HG03342 (cell line): Measurements from ENCODE around the gene RAB29.
A peak's percentile ranks its signal among the peaks of the same experiment; 100 is the strongest.

Source experiments
- ATAC-seq: cut with Tn5 transposase; IDR thresholded peaks from one replicate; pipeline ENCODE4 v1.9.1; 2021; ENCODE audit warnings: mild to moderate bottlenecking, moderate library complexity; ENCODE audit not compliant: unreplicated experiment

Gene RAB29

GRCh38 chr1:205766038-205766437 is 9.2 kb downstream of the RAB29 start:
- ATAC-seq = no peak

DNA sequence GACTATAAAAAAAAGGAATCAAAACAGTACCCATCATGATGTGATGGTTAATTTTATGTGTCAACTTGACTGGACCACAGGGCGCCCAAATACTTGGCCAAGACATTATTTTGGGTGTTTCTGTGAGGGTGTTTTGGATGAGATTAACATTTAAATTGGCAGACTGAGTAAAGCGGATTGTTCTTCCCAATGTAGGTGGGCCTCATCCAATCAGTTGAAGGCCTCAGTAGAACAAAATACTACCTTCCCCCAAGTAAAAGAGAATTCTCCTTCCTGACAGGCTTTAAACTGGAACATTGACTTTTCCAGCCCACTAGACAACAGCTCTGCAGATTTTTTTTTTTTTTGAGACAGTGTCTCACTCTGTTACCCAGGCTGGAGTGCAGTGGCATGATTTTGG is 10.7 kb downstream of the RAB29 start:
- no peak for ATAC-seq

DNA sequence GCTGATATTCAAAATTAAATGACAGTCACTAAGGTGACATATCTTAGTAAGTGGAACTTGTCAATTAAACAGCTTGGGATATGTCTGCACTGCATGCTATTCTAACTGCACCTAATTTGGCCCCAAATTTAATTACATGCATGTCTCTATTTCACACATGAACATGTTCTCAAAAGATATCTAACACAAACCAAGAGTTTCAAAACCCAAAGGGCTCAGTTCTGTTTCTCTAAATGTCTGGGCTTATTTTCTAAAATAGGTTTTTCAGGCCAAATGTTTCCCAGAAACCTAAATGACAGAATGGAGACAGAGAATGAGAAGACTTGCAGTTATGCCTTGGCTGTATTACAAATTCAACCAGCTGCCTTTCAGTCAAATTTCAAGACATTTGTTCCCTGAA is 11.3 kb downstream of the RAB29 start:
- no peak for ATAC-seq

DNA sequence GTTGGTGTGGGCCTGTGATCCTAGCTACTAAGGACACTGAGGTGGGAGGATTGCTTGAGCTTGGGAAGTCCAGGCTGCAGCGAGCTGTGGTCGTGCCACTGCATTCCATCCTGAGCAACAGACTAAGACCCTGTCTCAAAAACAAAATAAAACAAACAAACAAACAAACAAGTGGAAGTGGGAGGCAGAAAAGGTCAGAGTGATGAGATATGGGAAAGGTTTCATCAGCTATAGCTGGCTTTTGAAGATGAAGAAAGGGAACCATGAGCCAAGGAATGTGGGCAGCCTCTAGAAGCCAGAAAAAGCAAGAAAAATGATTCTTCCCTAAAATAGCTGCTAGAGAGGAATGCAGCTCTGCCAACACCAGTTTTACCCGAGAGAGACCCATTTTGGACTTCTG is 14.7 kb downstream of the RAB29 start:
- ATAC-seq = no peak

DNA sequence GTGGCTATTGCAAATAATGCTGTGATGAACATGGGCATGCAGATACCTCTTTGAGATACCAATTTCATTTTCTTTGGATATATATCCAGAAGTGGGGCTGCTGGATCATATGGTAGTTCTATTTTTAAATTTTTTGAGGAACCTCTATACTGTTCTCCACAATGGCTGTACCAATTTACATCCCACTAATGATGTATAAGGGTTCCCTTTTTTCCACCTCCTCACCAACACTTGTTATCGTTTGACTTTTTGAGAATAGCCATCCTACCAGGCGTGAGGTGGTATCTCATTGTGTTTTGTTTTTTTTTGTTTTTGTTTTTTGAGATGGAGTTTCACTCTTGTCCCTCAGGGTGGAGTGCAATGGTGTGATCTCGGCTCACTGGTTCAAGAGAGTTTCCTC is 18.7 kb downstream of the RAB29 start:
- no peak for ATAC-seq

DNA sequence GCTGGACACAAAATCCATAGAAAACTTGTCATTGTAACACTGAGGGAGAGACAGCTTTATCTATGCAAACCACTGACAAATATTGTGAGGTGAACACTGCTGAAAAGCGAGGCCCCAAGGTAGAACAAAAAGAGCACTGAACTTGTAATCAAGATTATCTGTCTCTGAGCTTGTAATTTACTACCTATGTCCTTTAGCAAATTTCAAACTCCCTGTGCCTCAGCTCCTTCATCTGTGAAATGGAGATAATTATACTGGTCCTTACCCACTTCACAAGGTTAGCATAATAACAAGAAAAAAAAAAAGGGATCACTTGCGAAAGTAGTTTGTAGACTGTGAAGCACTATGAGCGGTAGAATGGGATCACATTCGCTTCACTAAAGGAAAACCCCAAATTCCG is 20.4 kb downstream of the RAB29 start:
- ATAC-seq = no peak

DNA sequence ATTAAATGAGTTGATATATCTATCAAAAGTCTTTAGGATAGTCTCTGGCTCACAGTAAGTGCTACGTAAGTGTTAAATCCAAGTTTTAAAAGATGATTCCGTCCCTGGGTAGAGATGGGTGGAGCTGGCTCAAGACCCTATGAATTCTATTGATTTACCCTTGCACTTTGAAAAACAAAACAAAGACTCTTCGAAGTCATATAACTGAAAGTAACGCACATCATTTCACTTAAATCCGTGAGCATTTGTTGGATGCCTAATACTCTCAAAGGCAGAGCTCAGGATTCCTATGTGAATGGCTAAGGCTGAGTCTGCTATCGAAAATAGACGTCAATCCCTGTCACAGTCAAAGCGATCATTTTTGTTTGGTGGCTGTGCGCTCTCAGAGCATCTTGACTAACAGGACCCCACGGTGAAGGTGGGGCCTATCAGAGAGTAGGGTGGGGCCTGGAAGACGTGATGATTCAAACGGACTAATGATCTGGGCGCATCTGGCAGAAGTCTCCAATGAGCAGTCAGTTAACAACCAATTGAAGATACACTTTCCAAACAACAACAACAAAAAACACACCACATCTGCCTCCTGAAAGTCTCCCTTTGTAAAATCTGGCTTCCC is 24.1 kb downstream of the RAB29 start:
- no peak for ATAC-seq

DNA sequence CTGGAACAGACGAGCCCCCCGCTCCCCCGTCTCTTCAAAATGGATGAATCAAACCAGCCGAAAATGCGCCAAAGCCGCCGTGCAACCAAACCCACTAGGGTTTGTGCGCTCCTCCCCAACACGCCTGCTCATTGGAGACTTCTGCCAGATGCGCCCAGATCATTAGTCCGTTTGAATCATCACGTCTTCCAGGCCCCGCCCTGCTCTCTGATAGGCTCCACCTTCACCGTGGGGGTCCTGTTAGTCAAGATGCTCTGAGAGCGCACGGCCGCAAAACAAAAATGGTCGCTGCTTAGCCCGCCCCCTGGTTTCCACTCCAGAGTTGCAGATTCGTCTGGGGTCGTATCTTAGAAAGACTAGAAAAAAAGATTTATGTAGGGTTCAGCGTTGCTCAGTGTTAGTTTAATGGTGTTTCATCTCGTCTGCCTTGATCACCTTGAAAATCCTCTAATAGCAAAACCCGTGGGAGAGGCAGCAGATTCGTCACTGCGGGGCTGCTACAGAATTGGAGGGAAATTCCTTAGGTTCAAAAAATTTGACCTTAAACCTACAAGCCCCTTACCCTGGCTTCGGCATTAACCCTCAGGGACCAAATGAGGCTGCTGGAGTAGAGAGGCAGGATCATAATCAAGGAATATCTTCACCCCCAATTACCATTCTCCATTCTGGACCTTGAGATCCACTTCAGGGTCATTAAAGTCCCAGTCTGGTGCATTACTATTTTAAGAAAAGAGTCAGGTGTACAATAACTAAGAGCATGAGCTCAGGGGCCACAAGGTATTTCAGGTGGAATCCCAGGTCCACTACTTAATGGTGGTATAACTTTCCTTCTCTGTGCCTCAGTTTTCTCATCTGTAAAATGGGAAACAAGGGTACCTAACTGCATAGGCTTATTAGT is 24.9 kb downstream of the RAB29 start, which contains the start of gene NUCKS1:
Gene NUCKS1, minus strand, starts transcription at position 45 of the 898 bp plus-strand sequence. CDS start 209 bp downstream, outside the sequence.
- peak; percentile 71 for ATAC-seq

GRCh38 chr1:205749234-205750137 is 25.8 kb downstream of the RAB29 start:
- ATAC-seq = peak; percentile 75

DNA sequence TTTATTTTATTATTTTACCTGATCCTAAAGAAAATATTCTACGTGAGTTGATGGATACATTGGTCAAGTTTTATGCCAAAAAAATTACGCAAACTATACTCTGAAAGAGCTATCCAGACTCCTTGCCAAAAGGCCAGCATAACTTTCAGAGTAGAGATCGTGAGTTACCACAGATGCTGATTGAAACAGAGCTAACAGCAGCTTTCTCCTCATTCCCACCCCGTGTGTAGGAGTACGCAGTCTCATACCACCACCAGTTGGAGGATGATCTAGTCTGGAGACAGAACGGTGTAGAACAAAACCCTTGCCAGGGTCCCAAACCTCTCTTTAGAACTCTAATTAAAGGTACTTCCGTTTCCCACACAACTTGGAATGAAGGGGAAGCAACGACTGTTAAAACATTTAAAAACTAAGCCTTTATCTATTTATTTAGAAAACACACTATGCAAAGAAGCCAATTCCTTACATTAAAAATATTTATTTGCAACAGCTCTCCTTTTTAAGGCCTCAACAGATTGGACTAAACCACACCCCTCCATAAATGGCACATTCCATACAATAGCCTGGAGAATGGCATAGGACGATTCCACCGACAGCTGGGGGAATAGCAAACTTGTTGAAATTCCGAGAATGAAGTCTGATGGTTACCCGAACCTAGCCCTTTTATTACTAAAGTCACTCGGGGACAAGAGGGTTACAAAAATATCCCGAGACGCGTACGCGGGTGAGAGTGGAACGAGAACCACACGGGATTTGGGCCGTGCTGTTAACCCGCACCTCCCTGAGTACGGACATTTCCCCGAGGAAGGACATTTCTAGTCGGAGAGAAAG is 26.7 kb downstream of the RAB29 start:
- ATAC-seq = peak; percentile 23

GRCh38 chr1:205746757-205747412 is 28.4 kb downstream of the RAB29 start:
- ATAC-seq = no peak

DNA sequence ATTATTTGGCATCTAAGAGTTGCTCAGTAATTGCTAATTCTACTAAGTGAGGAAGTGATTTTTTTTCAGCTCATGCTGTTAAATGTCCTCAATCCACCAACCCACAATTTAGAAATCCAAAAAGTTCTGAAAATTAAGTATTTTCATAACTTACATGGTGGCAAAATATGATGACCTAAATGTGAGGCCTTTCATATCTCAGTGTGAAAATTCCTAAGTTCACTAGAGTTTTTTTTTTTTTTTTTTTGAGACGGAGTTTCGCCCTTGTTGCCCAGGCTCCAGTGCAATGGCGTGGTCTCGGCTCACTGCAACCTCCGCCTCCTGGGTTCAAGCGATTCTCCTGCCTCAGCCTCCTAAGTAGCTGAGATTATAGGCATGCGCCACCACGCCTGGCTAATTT is 30.9 kb downstream of the RAB29 start:
- ATAC-seq = no peak

- no peak for ATAC-seq
These were observed 31.3 kb downstream of the RAB29 start for GRCh38 chr1:205743977-205744376.

- no peak for ATAC-seq
These were observed 33.6 kb downstream of the RAB29 start for GRCh38 chr1:205741681-205742080.

DNA sequence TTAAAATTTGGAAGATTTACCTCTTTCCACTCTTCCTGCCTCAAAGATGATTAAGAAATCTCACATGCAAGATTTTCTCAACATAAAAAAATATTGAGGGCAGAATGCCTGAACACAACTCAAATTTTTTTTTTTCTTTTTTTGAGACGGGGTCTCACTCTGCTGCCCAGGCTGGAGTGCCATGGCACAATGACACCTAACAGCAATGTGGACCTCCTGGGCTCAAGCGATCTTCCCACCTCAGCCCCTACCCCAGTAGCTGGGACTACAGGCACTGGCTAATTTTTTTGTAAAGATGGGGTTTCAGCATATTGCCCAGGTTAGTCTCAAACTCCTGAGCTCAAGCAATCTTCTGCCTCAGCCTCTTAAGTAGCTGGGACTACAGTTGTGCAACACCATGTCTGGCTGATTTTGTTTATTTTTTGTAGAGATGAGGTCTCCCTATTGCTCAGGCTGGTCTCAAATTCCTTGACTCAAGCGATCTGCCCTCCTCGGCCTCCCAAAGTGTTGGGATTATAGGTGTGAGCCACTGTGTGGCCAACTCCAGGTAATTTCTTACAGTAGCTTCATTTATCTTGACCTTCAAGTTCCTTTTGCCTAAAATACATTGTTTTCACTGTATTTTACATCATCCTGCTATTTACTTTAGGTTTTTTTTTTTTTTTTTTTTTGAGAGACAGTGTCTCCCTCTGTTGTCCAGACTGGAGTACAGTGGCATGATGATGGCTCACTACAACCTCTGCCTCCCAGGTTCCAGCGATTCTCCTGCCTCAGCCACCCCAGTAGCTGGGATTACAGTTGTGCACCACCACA is 35.7 kb downstream of the RAB29 start:
- ATAC-seq = no peak

GRCh38 chr1:205735218-205735617 is 40.1 kb downstream of the RAB29 start:
- no peak for ATAC-seq

DNA sequence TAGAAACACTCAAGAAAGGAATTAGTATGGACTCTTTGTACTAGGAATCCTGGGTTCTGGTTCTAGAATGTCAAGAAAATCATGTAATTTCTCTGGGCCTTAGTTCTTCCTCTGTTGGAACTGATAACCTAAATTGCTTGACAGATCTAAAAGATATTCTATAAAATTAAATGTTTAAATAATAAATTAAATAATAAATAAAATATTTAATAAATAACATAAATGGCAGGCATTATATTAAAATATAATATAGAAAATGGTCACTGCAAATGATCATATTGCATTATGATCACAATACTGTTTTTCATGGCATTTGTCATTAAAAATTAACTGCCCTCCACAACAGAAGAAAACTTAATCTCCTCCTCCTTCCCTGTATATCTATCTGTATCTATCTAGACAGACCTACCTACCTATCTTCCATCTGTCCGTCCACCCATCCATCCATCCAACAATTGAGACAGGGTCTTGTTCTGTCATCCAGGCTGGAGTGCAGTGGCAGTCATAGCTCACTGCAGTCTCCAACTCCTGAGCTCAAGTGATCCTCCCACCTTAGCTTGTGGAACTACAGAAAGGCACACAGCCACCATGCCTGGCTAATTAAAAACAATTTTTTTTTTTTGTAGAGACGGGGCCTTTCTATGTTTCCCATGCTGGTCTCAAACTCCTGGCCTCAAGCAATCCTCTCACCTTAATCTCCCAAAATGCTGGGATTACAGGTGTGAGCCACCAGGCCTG is 41.7 kb downstream of the RAB29 start:
- no peak for ATAC-seq

DNA sequence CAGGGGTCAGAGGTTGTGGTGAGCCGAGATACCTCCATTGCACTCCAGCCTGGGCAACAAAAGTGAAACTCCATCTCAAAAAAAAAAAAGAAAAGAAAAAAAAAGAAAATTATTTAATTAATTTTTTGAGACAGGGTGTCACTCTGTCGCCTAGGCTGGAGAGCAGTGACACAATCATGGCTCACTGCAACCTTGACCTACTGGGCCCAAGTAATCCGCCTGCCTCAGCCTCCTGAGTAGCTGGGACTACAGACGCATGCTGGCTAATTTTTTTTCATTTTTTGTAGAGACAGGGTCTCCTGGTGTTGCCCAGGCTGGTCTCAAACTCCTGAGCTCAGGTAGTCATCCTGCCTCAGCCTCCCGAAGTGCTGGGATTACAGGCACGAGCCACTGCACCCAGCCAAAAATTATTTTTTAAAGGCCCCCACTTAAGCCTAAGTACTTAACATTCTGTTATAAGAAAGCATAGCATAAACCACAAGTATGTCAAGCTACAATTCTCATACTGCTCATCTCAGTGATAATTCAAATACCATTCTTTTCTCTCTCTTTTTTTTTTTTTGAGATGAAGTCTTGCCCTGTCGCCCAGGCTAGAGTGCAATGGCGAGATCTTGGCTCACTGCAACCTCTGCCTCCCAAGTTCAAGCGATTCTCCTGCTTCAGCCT is 45.2 kb downstream of the RAB29 start:
- no peak for ATAC-seq
